Body of pancreas (tissue), 4 donors: ENCODE data around the gene HOXC6.

Experiments used
- POLR2A ChIP-seq, 3 donors: fragments of 450-650 bp; IDR thresholded peaks; one replicate each; pipeline ENCODE4 v1.6.1; 2016; ENCODE audit warnings: antibody characterized with exemption in 3 of 3, mild to moderate bottlenecking in 2 of 3
- TF ChIP-seq, protein P1 (sequence below), 7 experiments: fragments of 450-650 bp in 4 of 7; fragments of 200-600 bp in 3 of 7; sonication (generic) in 3 of 7; IDR thresholded peaks; one replicate each; pipeline ENCODE4 v1.5.1; 2016 to 2019; ENCODE audit warnings: antibody characterized with exemption in 7 of 7

DNA sequence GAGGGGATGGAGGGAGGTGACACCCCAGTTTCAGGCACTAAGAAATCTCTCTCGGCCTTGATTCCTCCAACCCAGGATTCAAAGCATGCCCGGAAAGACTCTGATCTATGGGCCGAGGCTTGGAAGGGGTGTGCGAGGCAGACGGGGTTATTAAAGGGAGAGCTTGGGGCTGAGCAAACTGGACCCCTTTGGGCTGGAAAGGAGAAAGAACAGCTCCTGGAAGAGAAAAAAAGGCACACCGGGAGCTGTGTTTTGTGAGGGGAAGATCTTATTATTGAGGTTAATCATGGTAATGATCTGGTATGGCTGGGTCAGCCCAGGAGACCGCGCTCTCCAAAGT lies 19.7 kb downstream of the HOXC6 start:
- TF ChIP-seq, protein P1, sequence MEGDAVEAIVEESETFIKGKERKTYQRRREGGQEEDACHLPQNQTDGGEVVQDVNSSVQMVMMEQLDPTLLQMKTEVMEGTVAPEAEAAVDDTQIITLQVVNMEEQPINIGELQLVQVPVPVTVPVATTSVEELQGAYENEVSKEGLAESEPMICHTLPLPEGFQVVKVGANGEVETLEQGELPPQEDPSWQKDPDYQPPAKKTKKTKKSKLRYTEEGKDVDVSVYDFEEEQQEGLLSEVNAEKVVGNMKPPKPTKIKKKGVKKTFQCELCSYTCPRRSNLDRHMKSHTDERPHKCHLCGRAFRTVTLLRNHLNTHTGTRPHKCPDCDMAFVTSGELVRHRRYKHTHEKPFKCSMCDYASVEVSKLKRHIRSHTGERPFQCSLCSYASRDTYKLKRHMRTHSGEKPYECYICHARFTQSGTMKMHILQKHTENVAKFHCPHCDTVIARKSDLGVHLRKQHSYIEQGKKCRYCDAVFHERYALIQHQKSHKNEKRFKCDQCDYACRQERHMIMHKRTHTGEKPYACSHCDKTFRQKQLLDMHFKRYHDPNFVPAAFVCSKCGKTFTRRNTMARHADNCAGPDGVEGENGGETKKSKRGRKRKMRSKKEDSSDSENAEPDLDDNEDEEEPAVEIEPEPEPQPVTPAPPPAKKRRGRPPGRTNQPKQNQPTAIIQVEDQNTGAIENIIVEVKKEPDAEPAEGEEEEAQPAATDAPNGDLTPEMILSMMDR (IDR thresholded peaks at IDR 0.05), result no peak
- no peak for TF ChIP-seq POLR2A (IDR thresholded peaks at IDR 0.05)
